NCI-H146 treated with DMSO at 0.1 percent for 48 hours (cell line): ENCODE results near the gene UQCRQ.

Experiments used
- DNase-seq: peaks from one replicate; lab custom pipeline; 2025; ENCODE audit not compliant: unreplicated experiment; lab: John Stamatoyannopoulos, UW

The UQCRQ gene

GRCh38 chr5:132907161-132907560, 40.7 kb downstream of the UQCRQ start:
- no peak for DNase-seq

- no peak for DNase-seq
Measured at GRCh38 chr5:132909702-132910101, 43.3 kb downstream of the UQCRQ start.

DNA sequence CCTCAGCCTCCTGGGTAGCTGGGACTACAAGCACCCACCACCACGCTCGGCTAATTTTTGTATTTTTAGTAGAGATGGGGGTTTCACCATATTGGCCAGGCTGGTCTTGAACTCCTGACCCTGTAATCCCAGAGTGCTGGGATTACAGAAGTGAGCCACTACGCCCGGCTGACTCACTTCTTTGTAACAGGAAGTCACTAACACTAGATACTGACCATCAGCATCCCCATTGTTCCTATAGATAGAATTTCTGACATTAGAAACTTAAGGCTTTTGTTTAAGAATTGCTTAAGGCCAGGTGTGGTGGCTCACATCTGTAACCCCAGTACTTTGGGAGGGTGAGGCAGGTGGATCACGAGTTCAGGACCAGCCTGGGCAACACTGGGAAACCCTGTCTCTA, 49.2 kb downstream of the UQCRQ start:
- no peak for DNase-seq

DNA sequence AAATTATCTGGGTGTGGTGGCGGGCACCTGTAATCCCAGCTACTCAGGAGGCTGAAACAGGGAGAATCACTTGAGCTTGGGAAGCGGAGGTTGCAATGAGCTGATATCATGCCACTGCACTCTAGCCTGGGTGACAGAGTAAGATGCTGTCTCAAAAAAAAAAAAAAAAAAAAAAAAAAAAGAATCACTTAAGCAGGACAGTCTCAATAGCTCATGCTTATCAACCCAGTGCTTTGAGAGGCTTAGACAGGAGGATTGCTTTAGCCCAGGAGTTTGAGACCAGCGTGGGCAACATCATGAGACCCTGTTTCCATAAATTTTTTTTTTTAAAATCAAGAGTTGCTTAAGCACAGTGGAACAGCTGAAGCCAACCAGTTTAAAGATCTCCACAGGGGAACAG, 49.6 kb downstream of the UQCRQ start:
- DNase-seq = no peak
